ENCODE data around the gene SLC10A4.

DNA sequence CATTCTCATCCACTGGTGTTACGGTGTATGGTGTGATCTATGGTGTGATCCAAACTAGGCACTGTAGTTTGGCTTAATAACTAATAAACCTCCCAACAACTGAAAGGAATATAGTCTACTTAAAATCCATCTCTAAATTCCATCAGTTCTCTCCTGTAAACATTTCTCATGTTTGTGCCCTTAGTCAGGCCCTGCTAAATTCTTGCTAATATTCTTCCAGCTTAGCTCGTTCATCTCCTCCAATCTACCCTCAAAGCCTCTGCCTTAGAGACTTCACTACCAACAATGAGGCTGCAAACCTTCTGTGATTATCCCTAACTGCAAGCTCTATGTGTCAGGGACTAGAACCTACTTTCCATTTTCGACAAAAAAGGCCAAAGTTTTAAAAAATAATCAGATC, 35.0 kb downstream of the SLC10A4 start:
- TF ChIP-seq, protein P1, sequence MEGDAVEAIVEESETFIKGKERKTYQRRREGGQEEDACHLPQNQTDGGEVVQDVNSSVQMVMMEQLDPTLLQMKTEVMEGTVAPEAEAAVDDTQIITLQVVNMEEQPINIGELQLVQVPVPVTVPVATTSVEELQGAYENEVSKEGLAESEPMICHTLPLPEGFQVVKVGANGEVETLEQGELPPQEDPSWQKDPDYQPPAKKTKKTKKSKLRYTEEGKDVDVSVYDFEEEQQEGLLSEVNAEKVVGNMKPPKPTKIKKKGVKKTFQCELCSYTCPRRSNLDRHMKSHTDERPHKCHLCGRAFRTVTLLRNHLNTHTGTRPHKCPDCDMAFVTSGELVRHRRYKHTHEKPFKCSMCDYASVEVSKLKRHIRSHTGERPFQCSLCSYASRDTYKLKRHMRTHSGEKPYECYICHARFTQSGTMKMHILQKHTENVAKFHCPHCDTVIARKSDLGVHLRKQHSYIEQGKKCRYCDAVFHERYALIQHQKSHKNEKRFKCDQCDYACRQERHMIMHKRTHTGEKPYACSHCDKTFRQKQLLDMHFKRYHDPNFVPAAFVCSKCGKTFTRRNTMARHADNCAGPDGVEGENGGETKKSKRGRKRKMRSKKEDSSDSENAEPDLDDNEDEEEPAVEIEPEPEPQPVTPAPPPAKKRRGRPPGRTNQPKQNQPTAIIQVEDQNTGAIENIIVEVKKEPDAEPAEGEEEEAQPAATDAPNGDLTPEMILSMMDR (conservative IDR thresholded peaks at IDR 0.05), result no peak
- TF ChIP-seq EZH2 (IDR thresholded peaks at IDR 0.05; ENCODE audit: low read depth), result no peak
